Measurements from ENCODE around the gene AANAT. TPM values are rescaled to one million over a fixed set of nuclear protein-coding genes. Genes with fewer than 3 reads are reported as not detected.

The AANAT gene
- not detected for total RNA-seq

DNA sequence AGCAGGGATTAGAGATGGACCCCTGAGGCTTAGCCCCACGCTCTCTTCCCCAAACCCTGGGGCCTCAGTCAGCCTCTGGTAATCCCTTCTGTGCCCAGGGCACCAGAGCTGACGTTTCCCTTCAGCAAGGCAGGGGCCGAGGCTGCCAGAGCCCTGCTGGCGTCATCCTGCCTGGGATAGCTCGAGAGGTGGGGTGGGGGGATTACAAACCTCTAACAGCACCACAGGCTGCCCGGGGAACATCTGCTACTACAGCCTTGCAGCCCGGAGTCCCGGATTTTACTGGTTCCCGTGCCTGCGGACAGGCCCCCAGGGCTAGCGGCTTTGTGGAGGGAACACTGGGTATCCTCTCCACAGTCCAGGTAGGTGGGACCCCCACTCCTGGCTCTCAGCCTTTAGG, at the start of gene AANAT:
Gene AANAT, plus strand, starts transcription at position 238 of the 400 bp plus-strand sequence. CDS start 1,144 bp downstream, outside the sequence.
- no peaks in the 10 kb centered on the region for H3K9me3 ChIP-seq (ENCODE audit: low read depth, low read length)
- H3K4me1 ChIP-seq (ENCODE audit: insufficient read depth, low read length): peaks cover 13% of the 10 kb centered on the region
- H3K27me3 ChIP-seq (ENCODE audit: insufficient read depth, low read length): no peaks in the 10 kb centered on the region
- no peak within 1 kb of the TSS for H3K4me3 ChIP-seq (ENCODE audit: low read length)

GRCh38 chr17:76419576-76420260, 47.7 kb upstream of the AANAT start:
- Histone ChIP-seq H3K9me3 (ENCODE audit: low read depth, low read length) (no peaks in the 10 kb centered on the region), H3K4me3 (ENCODE audit: low read length) (no peak overlapping the region), H3K27me3 (ENCODE audit: insufficient read depth, low read length) (no peaks in the 10 kb centered on the region), H3K4me1 (ENCODE audit: insufficient read depth, low read length) (no peaks in the 10 kb centered on the region)

DNA sequence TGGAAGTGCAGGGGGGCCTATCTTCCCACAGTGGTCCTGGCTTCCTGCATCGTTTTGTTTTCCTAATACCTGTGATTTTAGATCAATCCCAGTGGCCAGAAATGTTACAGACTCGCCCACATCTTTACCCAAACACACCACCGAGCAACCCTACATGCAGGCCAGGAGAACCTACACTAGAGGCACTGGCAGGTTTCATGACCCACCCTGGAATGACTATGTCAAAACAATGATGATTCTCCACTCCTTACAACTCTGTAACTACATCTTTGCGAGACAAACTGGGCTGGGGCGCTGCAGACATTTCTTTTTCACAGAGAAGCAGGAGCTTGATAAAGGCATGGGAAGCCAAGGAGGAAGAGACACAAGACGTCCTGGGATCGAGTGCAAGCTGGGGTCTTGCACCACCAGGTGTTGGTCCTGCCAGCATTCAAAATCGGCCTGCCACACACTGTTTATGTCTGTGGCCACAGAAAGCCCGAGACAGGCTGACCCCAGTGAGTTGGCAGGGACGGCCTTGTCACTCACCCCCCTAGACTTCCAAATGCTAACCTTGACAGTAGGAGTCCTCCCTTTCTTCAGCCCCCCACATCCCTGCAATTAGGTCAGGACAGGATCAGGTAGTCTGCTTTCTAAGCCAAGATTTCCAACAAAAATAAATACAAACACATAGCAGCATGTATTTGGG, 46.9 kb upstream of the AANAT start:
- Histone ChIP-seq H3K27me3 (ENCODE audit: insufficient read depth, low read length) (no peaks in the 10 kb centered on the region), H3K9me3 (ENCODE audit: low read depth, low read length) (no peaks in the 10 kb centered on the region), H3K4me3 (ENCODE audit: low read length) (no peak overlapping the region), H3K4me1 (ENCODE audit: insufficient read depth, low read length) (no peaks in the 10 kb centered on the region)

DNA sequence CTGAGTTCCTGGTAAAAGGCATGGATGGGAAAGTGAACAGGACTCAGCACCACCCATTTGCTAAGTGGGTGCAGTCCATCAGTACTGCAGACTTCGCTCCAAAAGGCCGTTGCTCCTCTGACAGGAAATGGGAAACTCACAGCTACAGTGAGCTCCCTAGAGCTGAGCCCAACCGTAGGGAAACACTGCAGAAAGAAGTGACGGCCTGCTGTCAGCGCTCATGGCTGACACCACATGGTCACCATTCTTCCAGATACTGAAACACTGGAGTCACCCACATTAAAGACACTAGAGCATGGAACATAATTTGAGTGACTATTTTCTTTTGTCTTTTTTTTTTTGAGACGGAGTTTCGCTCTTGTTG, 46.4 kb upstream of the AANAT start:
- no peaks in the 10 kb centered on the region for H3K27me3 ChIP-seq (ENCODE audit: insufficient read depth, low read length)
- H3K9me3 ChIP-seq (ENCODE audit: low read depth, low read length): no peaks in the 10 kb centered on the region
- H3K4me1 ChIP-seq (ENCODE audit: insufficient read depth, low read length): peaks cover 4% of the 10 kb centered on the region
- H3K4me3 ChIP-seq (ENCODE audit: low read length): no peak overlapping the region

DNA sequence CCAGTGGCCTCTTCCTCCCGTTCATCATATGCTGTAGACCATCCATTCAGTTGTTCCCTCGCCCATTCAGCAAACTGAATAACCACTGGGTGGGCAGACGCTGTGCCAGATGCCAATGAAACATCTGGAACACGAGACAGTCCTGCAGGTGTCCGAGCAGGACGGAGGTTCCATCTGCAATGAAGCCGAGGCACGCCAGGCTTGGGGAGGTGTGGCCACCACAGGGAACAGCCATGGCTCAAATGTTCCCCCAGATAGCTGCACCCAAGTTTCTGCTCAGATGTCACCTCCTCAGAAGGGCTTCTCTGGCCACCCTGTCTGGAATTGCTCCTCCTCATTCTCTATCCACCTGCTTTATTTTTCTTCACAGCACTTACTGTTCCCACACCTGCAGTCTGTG, 45.0 kb upstream of the AANAT start:
- H3K4me1 ChIP-seq (ENCODE audit: insufficient read depth, low read length): peaks cover 15% of the 10 kb centered on the region
- H3K4me3 ChIP-seq (ENCODE audit: low read length): no peak overlapping the region
- no peaks in the 10 kb centered on the region for H3K27me3 ChIP-seq (ENCODE audit: insufficient read depth, low read length)
- no peaks in the 10 kb centered on the region for H3K9me3 ChIP-seq (ENCODE audit: low read depth, low read length)

DNA sequence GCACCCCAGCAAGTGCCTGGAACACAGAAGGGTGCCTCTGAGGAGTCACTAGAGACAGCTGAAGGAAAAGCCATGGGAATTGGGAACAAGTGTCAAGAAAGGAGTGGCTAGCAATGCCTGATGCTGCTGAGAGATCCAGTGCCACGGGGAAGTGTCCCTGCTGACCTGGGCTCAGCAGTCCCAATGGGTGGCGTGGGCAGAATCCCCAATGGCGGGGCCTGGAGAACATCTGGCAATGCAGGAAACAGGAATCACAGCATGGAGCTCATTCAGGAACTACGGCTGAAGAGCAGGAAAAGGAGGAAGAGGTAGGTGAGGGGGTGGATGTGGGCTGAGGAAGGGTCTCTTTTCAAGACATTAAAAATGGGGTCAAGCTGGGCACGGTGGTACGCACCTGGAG, 44.5 kb upstream of the AANAT start:
- no peaks in the 10 kb centered on the region for H3K9me3 ChIP-seq (ENCODE audit: low read depth, low read length)
- peaks cover 19% of the 10 kb centered on the region for H3K4me1 ChIP-seq (ENCODE audit: insufficient read depth, low read length)
- no peak overlapping the region for H3K4me3 ChIP-seq (ENCODE audit: low read length)
- H3K27me3 ChIP-seq (ENCODE audit: insufficient read depth, low read length): no peaks in the 10 kb centered on the region

DNA sequence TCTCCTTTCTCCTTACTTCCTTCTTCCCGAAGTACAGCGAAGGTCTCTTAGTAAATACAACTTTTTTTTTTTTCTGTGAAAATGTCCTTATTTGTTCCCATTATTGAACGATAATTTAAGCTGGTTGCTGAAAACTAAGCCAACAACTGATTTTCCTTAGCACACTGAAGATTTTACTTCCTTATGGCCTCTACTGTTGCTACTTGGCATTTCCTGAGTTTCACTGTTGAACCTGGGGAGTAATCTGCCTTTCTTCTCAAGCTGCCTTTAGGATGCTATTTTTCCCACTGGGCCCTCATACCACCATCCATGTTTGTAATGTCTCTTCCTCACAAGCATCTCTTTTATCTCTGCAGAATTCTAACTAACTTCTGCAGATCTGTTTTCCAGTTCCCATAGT, 40.5 kb upstream of the AANAT start:
- Histone ChIP-seq H3K27me3 (ENCODE audit: insufficient read depth, low read length) (no peaks in the 10 kb centered on the region), H3K4me1 (ENCODE audit: insufficient read depth, low read length) (peaks cover 33% of the 10 kb centered on the region), H3K4me3 (ENCODE audit: low read length) (no peak overlapping the region), H3K9me3 (ENCODE audit: low read depth, low read length) (no peaks in the 10 kb centered on the region)

GRCh38 chr17:76427501-76428231, 39.7 kb upstream of the AANAT start:
- Histone ChIP-seq H3K27me3 (ENCODE audit: insufficient read depth, low read length) (no peaks in the 10 kb centered on the region), H3K9me3 (ENCODE audit: low read depth, low read length) (no peaks in the 10 kb centered on the region), H3K4me1 (ENCODE audit: insufficient read depth, low read length) (peaks cover 33% of the 10 kb centered on the region), H3K4me3 (ENCODE audit: low read length) (no peak overlapping the region)

GRCh38 chr17:76428511-76428910, 38.9 kb upstream of the AANAT start:
- H3K4me3 ChIP-seq (ENCODE audit: low read length): no peak overlapping the region
- peaks cover 33% of the 10 kb centered on the region for H3K4me1 ChIP-seq (ENCODE audit: insufficient read depth, low read length)

DNA sequence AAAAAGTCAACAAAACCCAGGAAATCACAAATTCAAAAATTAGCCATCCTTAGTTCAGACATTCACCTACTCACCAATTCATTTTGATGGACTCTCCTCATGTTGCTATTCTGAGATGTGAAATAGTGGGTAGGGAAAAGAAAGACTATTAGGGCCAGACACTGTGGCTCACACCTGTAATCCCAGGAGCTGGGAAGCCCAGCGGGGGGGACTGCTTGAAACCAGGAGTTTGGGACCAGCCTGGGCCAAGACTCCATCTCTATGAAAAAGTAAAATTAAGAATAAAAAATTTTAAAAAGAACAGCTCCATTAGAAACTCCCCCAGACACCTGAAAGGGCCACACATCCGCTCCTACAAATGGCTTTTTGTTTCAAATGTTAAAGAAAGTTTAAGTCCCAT, 35.9 kb upstream of the AANAT start:
- Histone ChIP-seq H3K4me3 (ENCODE audit: low read length) (no peak overlapping the region), H3K9me3 (ENCODE audit: low read depth, low read length) (no peaks in the 10 kb centered on the region), H3K4me1 (ENCODE audit: insufficient read depth, low read length) (peaks cover 26% of the 10 kb centered on the region), H3K27me3 (ENCODE audit: insufficient read depth, low read length) (no peaks in the 10 kb centered on the region)

More at GRCh38 chr17:76428511-76428910, 38.9 kb upstream of the AANAT start:
- H3K9me3 ChIP-seq (ENCODE audit: low read depth, low read length): no peaks in the 10 kb centered on the region
- no peaks in the 10 kb centered on the region for H3K27me3 ChIP-seq (ENCODE audit: insufficient read depth, low read length)

DNA sequence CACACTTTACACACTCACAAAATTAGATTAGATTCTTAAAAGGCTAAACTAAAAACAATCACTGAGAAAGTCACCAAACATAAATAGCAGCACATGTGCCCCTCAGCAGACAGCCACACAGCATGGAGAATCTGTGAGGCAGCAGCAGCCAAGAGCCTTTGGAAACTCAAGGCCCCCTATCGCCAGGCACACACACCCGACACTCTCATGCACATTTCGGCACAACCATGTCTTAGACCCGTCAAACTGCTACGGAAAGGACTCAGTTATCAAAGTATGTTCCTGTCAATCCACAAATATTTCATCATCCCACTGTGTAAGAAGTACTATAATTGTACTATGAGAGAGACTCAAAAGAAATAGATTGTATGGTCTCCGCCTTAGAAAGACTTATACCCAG, 35.4 kb upstream of the AANAT start:
- Histone ChIP-seq H3K27me3 (ENCODE audit: insufficient read depth, low read length) (no peaks in the 10 kb centered on the region), H3K9me3 (ENCODE audit: low read depth, low read length) (no peaks in the 10 kb centered on the region), H3K4me3 (ENCODE audit: low read length) (no peak overlapping the region), H3K4me1 (ENCODE audit: insufficient read depth, low read length) (peaks cover 22% of the 10 kb centered on the region)

DNA sequence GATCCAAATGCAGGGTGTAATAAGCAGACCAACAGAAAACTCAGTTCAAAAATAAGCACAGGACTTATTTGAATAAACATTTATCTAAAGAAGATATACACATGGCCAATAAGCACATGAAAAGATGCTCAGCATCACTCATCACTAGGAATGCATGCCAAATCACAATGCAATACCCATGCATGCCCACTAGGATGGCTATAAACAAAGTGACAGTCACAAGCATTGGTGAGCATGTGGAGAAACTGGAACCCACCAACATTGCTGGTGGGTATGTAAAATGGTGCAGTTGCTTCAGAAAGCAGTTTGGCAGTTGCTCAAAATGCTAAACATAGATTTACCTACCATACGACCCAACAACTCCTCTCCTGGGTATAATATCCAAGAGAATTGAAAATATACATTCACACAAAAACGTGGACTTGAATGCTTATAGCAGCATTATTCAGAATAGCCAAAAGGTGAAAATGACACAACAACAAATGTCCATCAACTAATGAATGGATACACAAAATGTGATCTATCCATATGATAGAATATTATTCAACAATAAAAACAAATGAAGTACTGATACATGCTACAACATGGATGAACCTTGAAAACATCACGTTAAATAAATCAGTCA, 34.6 kb upstream of the AANAT start:
- no peak overlapping the region for H3K4me3 ChIP-seq (ENCODE audit: low read length)
- no peaks in the 10 kb centered on the region for H3K27me3 ChIP-seq (ENCODE audit: insufficient read depth, low read length)
- no peaks in the 10 kb centered on the region for H3K9me3 ChIP-seq (ENCODE audit: low read depth, low read length)
- H3K4me1 ChIP-seq (ENCODE audit: insufficient read depth, low read length): peaks cover 14% of the 10 kb centered on the region

DNA sequence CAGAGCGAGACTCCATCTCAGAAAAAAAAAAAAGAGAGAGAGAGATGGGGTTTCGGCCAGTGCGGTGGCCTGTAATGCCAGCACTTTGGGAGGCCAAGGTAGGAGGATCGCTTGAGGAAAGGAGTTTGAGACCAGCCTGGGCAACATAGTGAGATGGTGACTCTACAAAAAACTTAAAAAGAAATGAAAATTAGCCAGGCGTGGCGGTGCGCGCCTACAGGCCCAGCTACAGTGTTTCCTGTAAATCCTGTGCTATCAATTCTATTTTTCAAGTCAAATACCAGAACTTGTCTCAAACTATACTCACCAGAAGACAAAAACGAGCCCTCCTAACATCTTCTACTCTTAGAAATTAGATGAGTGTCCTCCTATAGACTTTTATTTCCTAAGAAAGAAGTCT, 33.7 kb upstream of the AANAT start:
- H3K27me3 ChIP-seq (ENCODE audit: insufficient read depth, low read length): no peaks in the 10 kb centered on the region
- H3K4me1 ChIP-seq (ENCODE audit: insufficient read depth, low read length): peaks cover 11% of the 10 kb centered on the region
- no peaks in the 10 kb centered on the region for H3K9me3 ChIP-seq (ENCODE audit: low read depth, low read length)
- H3K4me3 ChIP-seq (ENCODE audit: low read length): no peak overlapping the region

GRCh38 chr17:76434870-76435269, 32.5 kb upstream of the AANAT start:
- Histone ChIP-seq H3K4me1 (ENCODE audit: insufficient read depth, low read length) (peaks cover 6% of the 10 kb centered on the region), H3K9me3 (ENCODE audit: low read depth, low read length) (no peaks in the 10 kb centered on the region), H3K4me3 (ENCODE audit: low read length) (no peak overlapping the region), H3K27me3 (ENCODE audit: insufficient read depth, low read length) (no peaks in the 10 kb centered on the region)

GRCh38 chr17:76435751-76436150, 31.7 kb upstream of the AANAT start:
- Histone ChIP-seq H3K9me3 (ENCODE audit: low read depth, low read length) (no peaks in the 10 kb centered on the region), H3K4me1 (ENCODE audit: insufficient read depth, low read length) (peaks cover 4% of the 10 kb centered on the region), H3K4me3 (ENCODE audit: low read length) (no peak overlapping the region), H3K27me3 (ENCODE audit: insufficient read depth, low read length) (no peaks in the 10 kb centered on the region)
